Measurements from ENCODE around the gene ISM1.

The ISM1 gene

GRCh38 chr20:13256606-13257005 is 35.5 kb downstream of the ISM1 start:
- no peak for DNase-seq (ENCODE audit: low spot score)

GRCh38 chr20:13259921-13260320 is 38.8 kb downstream of the ISM1 start:
- no peak for DNase-seq (ENCODE audit: low spot score)

GRCh38 chr20:13260650-13261279 is 39.7 kb downstream of the ISM1 start:
- DNase-seq (ENCODE audit: low spot score) = no peak

- DNase-seq (ENCODE audit: low spot score) = peak; percentile 23
Observed at GRCh38 chr20:13261460-13262301, 40.6 kb downstream of the ISM1 start.

GRCh38 chr20:13262302-13262650 is 41.2 kb downstream of the ISM1 start:
- no peak for DNase-seq (ENCODE audit: low spot score)

GRCh38 chr20:13262671-13263360 is 41.7 kb downstream of the ISM1 start:
- no peak for DNase-seq (ENCODE audit: low spot score)

GRCh38 chr20:13263451-13263850 is 42.4 kb downstream of the ISM1 start:
- DNase-seq (ENCODE audit: low spot score) = no peak

DNA sequence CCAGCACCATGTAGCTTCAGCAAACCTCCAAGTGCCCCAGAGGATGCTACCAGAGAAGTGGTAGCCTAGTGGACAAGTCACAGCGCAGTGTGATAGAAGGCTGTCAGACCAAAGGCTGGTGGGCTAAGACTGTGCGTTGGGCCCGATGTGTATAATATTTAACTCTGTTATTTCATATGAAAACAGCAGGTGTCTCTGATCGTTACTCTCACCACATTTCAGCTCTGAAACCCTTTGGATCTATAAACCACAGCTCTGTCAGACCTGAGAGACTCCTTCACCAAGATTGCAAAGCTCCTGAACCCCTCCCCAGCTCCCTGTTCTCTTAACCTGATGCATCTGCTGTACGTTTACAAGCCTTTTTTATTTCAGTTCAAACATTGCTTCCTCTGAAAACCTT is 43.8 kb downstream of the ISM1 start:
- DNase-seq (ENCODE audit: low spot score) = no peak

DNA sequence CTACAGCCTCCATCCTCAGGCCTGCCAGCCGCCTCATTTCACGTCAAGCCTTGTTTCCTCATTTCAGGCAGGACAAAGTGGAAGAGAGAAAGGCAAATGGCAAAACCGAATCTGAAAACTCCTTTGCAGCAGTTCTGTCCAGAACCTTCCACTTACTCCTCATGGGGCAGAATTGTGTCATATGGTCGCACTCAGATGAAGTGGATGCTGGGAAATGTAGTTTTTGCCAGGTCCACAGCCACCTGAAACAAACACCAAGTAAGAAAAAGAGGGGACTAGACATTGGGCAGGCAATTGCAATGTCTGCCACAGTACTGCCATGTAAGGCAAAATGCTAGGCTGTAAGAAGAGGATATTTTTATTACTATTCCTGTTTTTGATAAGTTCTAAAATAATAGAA is 44.9 kb downstream of the ISM1 start:
- DNase-seq (ENCODE audit: low spot score) = no peak

- DNase-seq (ENCODE audit: low spot score) = no peak
Observed at GRCh38 chr20:13267231-13267630, 46.2 kb downstream of the ISM1 start.

DNA sequence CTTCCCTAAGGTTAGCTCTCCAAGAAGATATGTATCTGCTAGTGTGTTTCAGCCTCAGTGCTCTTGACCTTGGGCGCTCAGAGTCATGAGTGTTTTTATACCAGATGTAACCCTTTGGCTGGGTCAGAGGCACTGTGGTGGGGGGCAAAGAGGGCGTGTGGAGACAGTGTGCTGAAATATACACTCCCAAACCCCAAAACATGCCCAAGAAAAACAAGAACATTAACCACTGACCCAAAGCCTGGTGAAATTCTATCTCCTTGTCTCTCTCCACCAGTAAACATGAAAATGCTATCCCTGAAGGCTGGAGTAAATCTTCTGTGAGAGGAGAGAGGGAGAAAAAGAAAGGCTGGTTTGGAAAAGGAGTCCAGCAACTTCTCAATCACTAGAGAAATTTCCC is 47.9 kb downstream of the ISM1 start:
- no peak for DNase-seq (ENCODE audit: low spot score)

- DNase-seq (ENCODE audit: low spot score) = no peak
Observed at GRCh38 chr20:13270211-13270610, 49.1 kb downstream of the ISM1 start.

GRCh38 chr20:13271098-13271497 is 50.0 kb downstream of the ISM1 start:
- no peak for DNase-seq (ENCODE audit: low spot score)

GRCh38 chr20:13271977-13272975 is 51.2 kb downstream of the ISM1 start:
- DNase-seq (ENCODE audit: low spot score) = no peak

DNA sequence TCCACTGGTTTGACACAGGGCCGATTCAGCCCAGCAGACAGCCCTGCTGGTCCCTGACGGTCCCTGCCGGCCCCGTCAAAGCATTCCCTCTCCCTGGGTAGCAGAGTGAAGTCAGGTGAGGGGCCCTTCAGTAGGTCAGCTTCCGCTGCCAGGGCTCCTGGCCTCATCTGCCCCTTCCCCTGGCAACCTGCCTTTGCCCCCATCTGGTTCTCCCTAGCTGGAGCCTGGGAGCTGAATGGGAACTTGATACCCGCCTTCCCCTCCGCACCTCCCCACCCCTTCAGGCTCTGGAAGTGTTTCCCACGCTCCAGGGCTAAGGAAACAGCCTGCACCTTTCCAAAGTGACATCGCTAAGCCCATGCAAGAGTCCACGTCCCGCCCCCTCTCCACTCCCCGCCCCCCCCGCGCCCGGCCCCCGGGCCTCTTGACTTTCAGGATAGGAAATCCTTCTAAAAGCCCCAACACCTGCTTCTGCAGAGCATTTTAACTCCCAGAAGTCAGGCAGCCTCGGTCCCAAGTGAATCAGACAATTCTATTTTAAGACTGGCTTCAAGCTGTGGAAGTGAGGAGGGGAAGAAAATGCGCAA is 53.3 kb downstream of the ISM1 start:
- no peak for DNase-seq (ENCODE audit: low spot score)

GRCh38 chr20:13276945-13277541 is 56.0 kb downstream of the ISM1 start:
- no peak for DNase-seq (ENCODE audit: low spot score)

DNA sequence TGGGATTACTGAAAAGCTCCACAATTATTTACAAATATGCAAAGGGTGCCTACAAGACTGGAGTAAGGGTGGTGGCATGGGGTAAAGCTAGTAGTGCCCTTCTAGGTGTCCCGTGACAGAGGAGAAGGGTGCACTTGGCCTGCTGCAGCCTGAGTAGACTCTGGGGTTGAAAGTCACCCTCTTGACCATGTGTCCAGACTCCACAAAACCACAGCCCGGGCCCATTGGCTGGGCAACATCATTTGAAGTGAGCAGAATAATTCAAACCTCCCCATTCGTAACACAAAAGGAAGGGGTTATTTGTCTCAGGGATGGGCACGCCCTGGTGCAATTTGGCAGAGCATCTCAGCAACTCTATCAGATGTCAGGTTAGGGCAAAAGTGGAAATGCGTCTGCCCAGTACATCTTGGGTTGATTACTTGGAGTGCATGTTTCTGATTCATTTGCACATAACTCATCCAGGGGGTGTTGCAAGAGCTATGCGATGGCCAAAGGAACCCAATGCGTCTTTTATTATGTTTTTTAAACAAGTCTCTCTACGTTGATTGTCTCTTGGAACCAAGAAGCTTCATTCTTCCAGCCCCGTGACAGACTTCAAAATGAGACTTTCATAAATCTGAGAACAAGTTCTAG is 56.7 kb downstream of the ISM1 start:
- no peak for DNase-seq (ENCODE audit: low spot score)

- DNase-seq (ENCODE audit: low spot score) = no peak
Observed at GRCh38 chr20:13278812-13279570, 57.9 kb downstream of the ISM1 start.

DNA sequence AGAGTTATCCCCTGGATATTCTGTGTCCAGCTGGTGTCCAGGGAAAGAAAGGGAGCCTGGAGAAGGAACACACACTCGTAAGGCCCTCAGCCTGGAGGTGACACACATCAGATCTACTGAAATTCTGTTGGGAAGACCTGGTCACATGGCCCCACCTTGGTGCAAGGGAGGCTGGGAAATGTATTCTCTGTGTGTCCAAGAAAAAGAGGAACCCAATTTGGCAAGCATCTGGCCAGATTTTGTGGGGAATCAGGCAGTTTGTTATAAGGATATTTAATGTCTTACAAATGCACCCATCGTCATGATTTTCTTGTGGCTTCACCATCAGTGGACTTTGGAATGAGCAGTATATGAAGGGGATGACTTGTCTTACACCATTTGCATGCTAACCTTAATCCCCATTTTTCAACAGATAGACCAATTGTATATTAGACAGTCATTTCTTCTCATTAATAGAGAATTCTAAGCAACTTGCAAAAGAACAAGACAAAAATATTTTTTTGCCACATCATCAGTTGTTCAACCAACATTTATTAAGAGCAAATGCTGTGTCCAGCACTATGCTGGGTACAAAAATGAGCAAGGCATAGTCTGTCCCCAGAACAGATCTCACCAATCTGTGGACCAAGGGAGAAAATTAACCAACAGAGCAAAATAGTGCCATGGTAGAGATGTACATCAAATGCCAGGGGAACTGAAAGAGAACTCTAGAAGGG is 59.7 kb downstream of the ISM1 start:
- no peak for DNase-seq (ENCODE audit: low spot score)

Measured in hepatic stellate cell (primary cell).